ENCODE data around the gene CSF1R. TPM values are rescaled to one million over a fixed set of nuclear protein-coding genes. Genes with fewer than 3 reads are reported as not detected.

The CSF1R gene
- total and polyA plus RNA-seq, 2 of the 4 experiments (the other 2 are of a cell fraction) = 0.14 to 0.36 TPM

DNA sequence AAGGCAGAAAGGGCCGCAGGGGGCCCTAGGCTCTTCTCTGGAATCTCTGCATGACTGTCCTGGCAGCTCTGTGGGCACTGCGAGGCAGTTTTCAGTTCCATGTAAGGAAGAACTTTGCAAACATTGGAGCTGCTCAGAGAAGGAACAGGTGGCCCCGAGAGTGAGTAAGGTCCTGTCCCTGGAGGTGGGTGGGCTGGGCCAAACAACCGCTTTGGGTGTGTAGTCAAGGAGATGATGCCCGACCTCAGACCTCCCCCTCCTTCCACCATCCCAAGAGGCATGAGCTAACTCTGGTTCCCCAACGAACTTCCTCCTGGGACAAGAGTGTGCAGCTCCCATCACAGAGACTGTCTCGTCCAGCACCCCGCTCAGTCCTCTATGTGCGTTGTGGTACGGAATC lies 20.5 kb downstream of the CSF1R start:
- peak overlapping the region; percentile 81 for H2AFZ ChIP-seq (replicated peaks; ENCODE audit: low read length, poor library complexity)
- H2BK20ac ChIP-seq (ENCODE audit: low read depth, low read length) = peak overlapping the region; percentile 89
- no peak overlapping the region for H3K56ac ChIP-seq (ENCODE audit: extremely low read depth, insufficient read depth, low read length)
- H3K27ac ChIP-seq (ENCODE audit: insufficient read depth, low read length) = peak overlapping the region; percentile 48; the same call in 1 of the 2 replicates
- no peak overlapping the region for H3K4me2 ChIP-seq (ENCODE audit: low read depth, low read length)
- H3K79me1 ChIP-seq (ENCODE audit: low read depth in 1 of 2, low read length in 2 of 2) = no peaks in the 10 kb centered on the region; a peak in 1 of 4 replicates
- peak overlapping the region; percentile 95 for H4K91ac ChIP-seq (ENCODE audit: insufficient read depth, low read depth, low read length)
- peak overlapping the region; percentile 86 to 94; a peak in 3 of 4 replicates for H4K8ac ChIP-seq (ENCODE audit: low read depth in 2 of 2, low read length in 2 of 2)
- H4K20me1 ChIP-seq (ENCODE audit: insufficient read depth, low read length) = no peaks in the 10 kb centered on the region
- peaks cover 47% of the 10 kb centered on the region for H3K9me1 ChIP-seq (ENCODE audit: insufficient read depth, low read length)
- H2BK5ac ChIP-seq (ENCODE audit: low read depth, low read length, poor library complexity, severe bottlenecking) = peak overlapping the region; percentile 81
- no peak overlapping the region for H3K4me3 ChIP-seq (ENCODE audit: insufficient read depth, low read depth, low read length)
- H2BK120ac ChIP-seq (ENCODE audit: low read depth, low read length) = peak overlapping the region; percentile 85
- H3K9me3 ChIP-seq (ENCODE audit: control insufficient read depth, insufficient read depth, low read length) = no peaks in the 10 kb centered on the region
- intact Hi-C loops (cut with micrococcal nuclease) (loop anchor here (5.0 kb wide), 1 partner anchor 46 kb away; no protein-coding TSS in a partner anchor), in situ Hi-C loops (cut with MboI; ENCODE audit: low sequenced_read_pairs) (no loop called here), dilution Hi-C loops (cut with HindIII; ENCODE audit: low sequenced_read_pairs, unreplicated experiment) (no loop called here)
- peak overlapping the region; percentile 8; the same call in 1 of the 2 replicates for H4K5ac ChIP-seq (ENCODE audit: low read depth, low read length)
- DNase-seq = peak; percentile 15
- CTCF ChIA-PET = interaction anchor here (0.6 kb wide), 1 partner anchor 129 kb away, joined by 3 read pairs; no protein-coding TSS in a partner anchor
- H3K27me3 ChIP-seq (ENCODE audit: control insufficient read depth, insufficient read depth, low read length) = no peaks in the 10 kb centered on the region
- H3K18ac ChIP-seq (ENCODE audit: low read depth, low read length) = peak overlapping the region; percentile 3; the same call in 1 of the 2 replicates
- no peak for TF ChIP-seq NFE2L2 (IDR thresholded peaks at IDR 0.05; ENCODE audit: low read depth, low read length)
- peak overlapping the region; percentile 94 for H3K4ac ChIP-seq (ENCODE audit: low read depth, low read length)
- no peak for ATAC-seq (ENCODE audit: low read depth)
- no TSS peak for BruUV-seq (replicated peaks)
- H3K9ac ChIP-seq (ENCODE audit: low read depth, low read length) = no peak overlapping the region
- peak overlapping the region; percentile 93 for H2AK9ac ChIP-seq (replicated peaks; ENCODE audit: low read depth, low read length, poor library complexity)
- H3K14ac ChIP-seq (replicated peaks; ENCODE audit: low read depth, low read length) = peak overlapping the region; percentile 91
- H2AK5ac ChIP-seq (ENCODE audit: low read depth, low read length) = peak overlapping the region; percentile 94
- H3K23ac ChIP-seq (ENCODE audit: low read depth, low read length) = peak overlapping the region; percentile 35; the same call in 1 of the 2 replicates
- WGBS, 2 experiments (ENCODE audit: extremely low coverage in 2 of 2, insufficient read length in 1 of 2) = 43% methylated on average over 1 of the region's 10 CpGs; no CpG with 5 or more reads in 1 of the 2 experiments
- H2BK15ac ChIP-seq (ENCODE audit: low read depth, low read length) = peak overlapping the region; percentile 81; the same call in 2 of the 3 replicates
- no peaks in the 10 kb centered on the region for H3K36me3 ChIP-seq (ENCODE audit: control insufficient read depth, insufficient read depth, low read length)
- POLR2A ChIA-PET (ENCODE audit: unreplicated experiment) = interaction anchor here (0.6 kb wide), 1 partner anchor 69 kb away, joined by 3 read pairs; no protein-coding TSS in a partner anchor
- H3K4me1 ChIP-seq (ENCODE audit: control insufficient read depth, insufficient read depth, low read length) = peaks cover 33% of the 10 kb centered on the region
